Astrocyte of the cerebellum (primary cell): ENCODE data around the gene CTSK.
"Not testable (repeated sequence)": the region's sequence is repeated elsewhere in the genome, so short reads cannot be mapped to it uniquely, and the experiment has no call there.

Experiments
- DNase-seq: peaks from one replicate; pipeline ENCODE4 v3.0.0-alpha.2; 2011; ENCODE audit warnings: low read depth
- H3K4me3 ChIP-seq: 2 replicates; pipeline ENCODE4 v1.5.1; 2011; ENCODE audit warnings: mild to moderate bottlenecking, low read depth, low read length, moderate library complexity
- CTCF ChIP-seq: IDR thresholded peaks from 2 replicates; pipeline ENCODE4 v1.5.1; 2012; ENCODE audit warnings: low read length, low read depth, moderate library complexity, mild to moderate bottlenecking; ENCODE audit errors: missing control alignments
- in situ Hi-C: cut with HindIII; loops from 2 replicates; pipeline ENCODE4 v1.10.0; 2017; ENCODE audit warnings: low sequenced_read_pairs

CTSK gene

GRCh38 chr1:150836129-150836773, 28.2 kb upstream of the CTSK start:
- in situ Hi-C loops, result no loop called here
- peak; percentile 3 for DNase-seq
- no peak for TF ChIP-seq CTCF
- no peak overlapping the region for H3K4me3 ChIP-seq

GRCh38 chr1:150833961-150834360, 25.9 kb upstream of the CTSK start:
- in situ Hi-C loops, H3K4me3 ChIP-seq, DNase-seq: not testable (repeated sequence)

GRCh38 chr1:150832597-150832996, 24.5 kb upstream of the CTSK start:
- in situ Hi-C loops, result no loop called here
- no peak for TF ChIP-seq CTCF
- H3K4me3 ChIP-seq, result no peak overlapping the region
- no peak for DNase-seq

- H3K4me3 ChIP-seq, result no peak overlapping the region
- TF ChIP-seq CTCF, result peak; percentile 46
- no peak for DNase-seq
- in situ Hi-C loops, result no loop called here
Observed at GRCh38 chr1:150829751-150830150, 21.7 kb upstream of the CTSK start.

GRCh38 chr1:150826299-150826698, 18.2 kb upstream of the CTSK start:
- DNase-seq, result no peak
- in situ Hi-C loops, result no loop called here
- TF ChIP-seq CTCF, result no peak
- no peak overlapping the region for H3K4me3 ChIP-seq

- H3K4me3 ChIP-seq, result no peak overlapping the region
- TF ChIP-seq CTCF, result no peak
- no peak for DNase-seq
- in situ Hi-C loops, result no loop called here
Observed at GRCh38 chr1:150820730-150821512, 12.9 kb upstream of the CTSK start.

GRCh38 chr1:150815871-150816270, 7.8 kb upstream of the CTSK start:
- in situ Hi-C loops, result no loop called here

More at GRCh38 chr1:150815871-150816270, 7.8 kb upstream of the CTSK start:
- no peak overlapping the region for H3K4me3 ChIP-seq
- no peak for TF ChIP-seq CTCF
- no peak for DNase-seq
